C4-2B (cell line): ENCODE measurements around the gene PTOV1.

Experiments used
- CTCF ChIP-seq: fragments of 450-650 bp; conservative IDR thresholded peaks from 2 replicates; pipeline ENCODE4 v1.5.1; 2017; ENCODE audit warnings: mild to moderate bottlenecking
- ZFX ChIP-seq: fragments of 450-650 bp; IDR thresholded peaks from 2 replicates; pipeline ENCODE4 v1.6.1; 2017

- no peak for TF ChIP-seq CTCF
- TF ChIP-seq ZFX, result no peak
These were observed 13.9 kb downstream of the PTOV1 start for GRCh38 chr19:49864890-49865289.
